ENCODE results near the gene SH3GLB1.
"Not testable (repeated sequence)": the region's sequence is repeated elsewhere in the genome, so short reads cannot be mapped to it uniquely, and the experiment has no call there.

Gene SH3GLB1

GRCh38 chr1:86704458-86704971 is at the start of gene SH3GLB1:
Gene SH3GLB1 (plus strand): TSS chr1:86704576. CDS start chr1:86704900, 324 bp downstream.
- CTCF ChIA-PET = interaction anchor here (0.6 to 5.1 kb wide), 52 partner anchors 8 to 521 kb away, joined by 3 to 138 read pairs (median 4); partner anchors contain the start of gene ODF2L

GRCh38 chr1:86658381-86658780 is 46.0 kb upstream of the SH3GLB1 start:
- CTCF ChIA-PET = not testable (repeated sequence)

More at GRCh38 chr1:86704458-86704971, at the start of gene SH3GLB1:
- no peak for DNase-seq (ENCODE audit: low read depth, low spot score)
- peak within 1 kb of the TSS; percentile 83 for H3K4me3 ChIP-seq (ENCODE audit: low read depth, low read length)
- peak; percentile 89 for TF ChIP-seq CTCF (IDR thresholded peaks at IDR 0.05; ENCODE audit: insufficient read depth, low read length, missing control alignments)
- POLR2A ChIA-PET = interaction anchor here (0.6 to 2.0 kb wide), 6 partner anchors 9 to 142 kb away, joined by 3 to 6 read pairs (median 4); no protein-coding TSS in a partner anchor

GRCh38 chr1:86666368-86666767 is 38.0 kb upstream of the SH3GLB1 start:
- no peak for DNase-seq (ENCODE audit: low read depth, low spot score)
- H3K4me3 ChIP-seq (ENCODE audit: low read depth, low read length) = no peak overlapping the region
- ChIA-PET CTCF (interaction anchor here (1.5 kb wide), 1 partner anchor 38 kb away, joined by 3 read pairs; the partner anchor contains the start of gene SH3GLB1), POLR2A (no interaction called here)
- no peak for TF ChIP-seq CTCF (IDR thresholded peaks at IDR 0.05; ENCODE audit: insufficient read depth, low read length, missing control alignments)

More at GRCh38 chr1:86658381-86658780, 46.0 kb upstream of the SH3GLB1 start:
- DNase-seq (ENCODE audit: low read depth, low spot score); POLR2A ChIA-PET; H3K4me3 ChIP-seq (ENCODE audit: low read depth, low read length): not testable (repeated sequence)

- POLR2A ChIA-PET = no interaction called here
- no peak for DNase-seq (ENCODE audit: low read depth, low spot score)
- CTCF ChIA-PET = interaction anchor here (0.7 to 3.1 kb wide), 5 partner anchors 17 to 310 kb away, joined by 3 to 12 read pairs (median 5); partner anchors contain the start of gene SH3GLB1
- no peak overlapping the region for H3K4me3 ChIP-seq (ENCODE audit: low read depth, low read length)
- no peak for TF ChIP-seq CTCF (IDR thresholded peaks at IDR 0.05; ENCODE audit: insufficient read depth, low read length, missing control alignments)
Observed at GRCh38 chr1:86687595-86687994, 16.8 kb upstream of the SH3GLB1 start.

GRCh38 chr1:86692641-86693040 is 11.7 kb upstream of the SH3GLB1 start:
- no peak overlapping the region for H3K4me3 ChIP-seq (ENCODE audit: low read depth, low read length)
- POLR2A ChIA-PET = no interaction called here
- CTCF ChIA-PET = no interaction called here
- no peak for DNase-seq (ENCODE audit: low read depth, low spot score)
- TF ChIP-seq CTCF (IDR thresholded peaks at IDR 0.05; ENCODE audit: insufficient read depth, low read length, missing control alignments) = no peak

- DNase-seq (ENCODE audit: low read depth, low spot score) = no peak
- POLR2A ChIA-PET = no interaction called here
- no peak overlapping the region for H3K4me3 ChIP-seq (ENCODE audit: low read depth, low read length)
- TF ChIP-seq CTCF (IDR thresholded peaks at IDR 0.05; ENCODE audit: insufficient read depth, low read length, missing control alignments) = no peak
- CTCF ChIA-PET = interaction anchor here (0.7 to 3.9 kb wide), 4 partner anchors 9 to 315 kb away, joined by 3 to 44 read pairs (median 3); partner anchors contain the start of gene SH3GLB1
Observed at GRCh38 chr1:86695400-86695799, 9.0 kb upstream of the SH3GLB1 start.

GRCh38 chr1:86696522-86696921 is 7.9 kb upstream of the SH3GLB1 start:
- ChIA-PET CTCF (interaction anchor here (3.9 kb wide), 1 partner anchor 8 kb away, joined by 44 read pairs; the partner anchor contains the start of gene SH3GLB1), POLR2A (no interaction called here)
- H3K4me3 ChIP-seq (ENCODE audit: low read depth, low read length) = no peak overlapping the region
- no peak for DNase-seq (ENCODE audit: low read depth, low spot score)
- TF ChIP-seq CTCF (IDR thresholded peaks at IDR 0.05; ENCODE audit: insufficient read depth, low read length, missing control alignments) = no peak
